Measurements from ENCODE around the gene HP.
"Not testable (repeated sequence)": the region's sequence is repeated elsewhere in the genome, so short reads cannot be mapped to it uniquely, and the experiment has no call there.

The HP gene

GRCh38 chr16:72043539-72043938, 10.8 kb upstream of the HP start:
- no peak for DNase-seq

GRCh38 chr16:72044296-72044695, 10.0 kb upstream of the HP start:
- DNase-seq, result no peak

- no peak for DNase-seq
These were observed 9.4 kb upstream of the HP start for GRCh38 chr16:72044825-72045359.

- DNase-seq, result no peak
These were observed 5.2 kb upstream of the HP start for GRCh38 chr16:72049110-72049509.

GRCh38 chr16:72050769-72051464, 3.4 kb upstream of the HP start:
- DNase-seq, result peak; percentile 2

GRCh38 chr16:72051818-72052217, 2.5 kb upstream of the HP start:
- DNase-seq, result no peak

GRCh38 chr16:72055911-72056310, 1.6 kb downstream of the HP start:
- DNase-seq, result no peak

- DNase-seq, result not testable (repeated sequence)
These were observed 3.0 kb downstream of the HP start for GRCh38 chr16:72057313-72057712.

- DNase-seq, result not testable (repeated sequence)
These were observed 4.8 kb downstream of the HP start for GRCh38 chr16:72059060-72059459.

GRCh38 chr16:72060405-72060804, 6.1 kb downstream of the HP start:
- no peak for DNase-seq

GRCh38 chr16:72061564-72061963, 7.3 kb downstream of the HP start:
- DNase-seq, result no peak

GRCh38 chr16:72064361-72064894, 10.1 kb downstream of the HP start:
- no peak for DNase-seq

- DNase-seq, result peak; percentile 20
These were observed 12.4 kb downstream of the HP start for GRCh38 chr16:72066747-72067146.

GRCh38 chr16:72068930-72069329, 14.6 kb downstream of the HP start:
- DNase-seq, result no peak

- DNase-seq, result no peak
These were observed 18.4 kb downstream of the HP start for GRCh38 chr16:72072514-72073342.

- DNase-seq, result no peak
These were observed 19.4 kb downstream of the HP start for GRCh38 chr16:72073560-72074230.

GRCh38 chr16:72075067-72075466, 20.8 kb downstream of the HP start:
- not testable (repeated sequence) for DNase-seq

- not testable (repeated sequence) for DNase-seq
These were observed 22.8 kb downstream of the HP start for GRCh38 chr16:72076991-72077706.

- DNase-seq, result no peak
These were observed 29.6 kb downstream of the HP start for GRCh38 chr16:72083778-72084404.

GRCh38 chr16:72084445-72084844, 30.1 kb downstream of the HP start:
- no peak for DNase-seq

GRCh38 chr16:72085002-72085401, 30.7 kb downstream of the HP start:
- no peak for DNase-seq

- DNase-seq, result no peak
These were observed 36.9 kb downstream of the HP start for GRCh38 chr16:72091217-72091616.

Measured in HCEC 1CT (cell line).